Middle frontal gyrus (tissue), 1 donor: ENCODE results near the gene HS6ST3.

ENCODE experiments used
- DNase-seq: peaks from one replicate; pipeline ENCODE4 v3.0.0-alpha.2; 2015; ENCODE audit warnings: low spot score; ENCODE audit errors: extremely low spot score

HS6ST3 gene

DNA sequence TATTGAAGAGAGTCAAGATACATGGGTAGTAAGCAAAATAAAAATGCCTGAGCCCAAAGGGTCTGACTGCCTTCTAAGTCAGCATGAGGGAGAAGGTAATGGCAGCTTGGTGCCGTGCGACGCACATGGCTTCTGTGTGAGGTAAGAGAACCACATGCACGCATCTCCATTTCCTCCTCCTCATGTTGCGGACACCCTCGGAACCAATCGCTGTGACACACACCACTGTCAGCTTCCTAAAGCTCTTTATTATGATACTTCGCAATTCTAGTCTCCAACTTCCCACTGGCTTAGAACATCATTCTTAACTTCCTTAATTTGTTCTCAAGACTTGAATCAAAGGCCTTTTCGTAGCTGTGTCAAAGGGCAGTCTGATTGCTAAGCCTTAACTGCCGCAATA, 734.2 kb downstream of the HS6ST3 start:
- DNase-seq: no peak

- no peak for DNase-seq
Observed at GRCh38 chr13:96825653-96826052, 735.7 kb downstream of the HS6ST3 start.

GRCh38 chr13:96834626-96835025, 744.7 kb downstream of the HS6ST3 start:
- DNase-seq: no peak

DNA sequence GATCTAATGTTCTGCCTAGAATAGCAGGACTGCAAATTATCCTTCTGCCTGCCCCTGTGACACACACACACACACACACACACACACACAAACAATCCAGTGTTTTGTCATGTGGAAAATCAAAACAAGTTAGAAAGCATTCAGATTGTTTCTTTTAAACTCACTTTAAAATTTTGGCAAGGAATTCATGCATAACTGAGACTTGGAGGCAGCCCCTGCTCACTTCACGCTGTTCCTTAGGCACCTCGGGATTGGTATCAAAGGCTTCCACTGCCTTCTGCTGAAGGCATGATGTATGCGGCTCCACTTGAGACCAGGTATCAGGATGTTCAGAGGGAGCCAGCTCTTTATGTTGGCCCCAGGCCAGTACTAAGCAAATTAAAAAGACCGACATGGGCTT, 745.6 kb downstream of the HS6ST3 start:
- no peak for DNase-seq

DNA sequence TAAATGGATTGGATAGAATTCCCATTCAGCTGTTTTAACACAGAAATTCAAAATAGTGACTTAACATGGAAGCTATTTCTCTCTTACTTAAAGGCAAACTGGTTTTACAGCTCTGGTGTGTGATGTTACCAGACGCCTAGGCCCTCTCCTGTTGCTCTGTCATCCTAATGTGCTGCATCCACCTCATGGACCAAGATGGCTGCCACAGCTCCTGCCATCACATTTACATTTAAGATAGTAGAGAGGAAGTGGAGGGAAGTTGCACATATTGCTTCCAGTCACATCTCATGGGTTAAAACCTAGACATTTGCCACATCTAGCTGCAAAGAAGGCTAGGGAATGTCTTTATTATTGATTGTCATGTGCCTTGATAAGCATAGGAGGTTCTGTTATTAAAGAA, 746.8 kb downstream of the HS6ST3 start:
- no peak for DNase-seq

DNA sequence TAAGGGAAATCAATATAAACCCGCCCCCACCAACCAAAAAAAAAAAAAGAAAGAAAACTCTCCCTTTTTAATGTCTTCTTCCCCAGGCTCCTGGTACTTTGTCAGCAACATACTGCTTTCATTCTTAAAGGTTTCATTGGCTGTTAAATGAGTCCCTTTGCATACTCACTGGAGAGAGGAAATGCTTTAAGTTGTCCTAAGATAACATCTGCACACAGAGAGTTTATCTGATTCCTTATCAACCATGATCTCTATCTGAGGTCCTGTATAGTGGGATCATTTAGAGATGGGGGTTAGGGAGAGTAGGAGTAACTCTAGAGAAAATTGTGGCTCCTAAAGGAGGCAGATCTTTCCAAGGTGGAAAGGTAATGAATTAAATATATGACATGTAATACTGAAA, 747.9 kb downstream of the HS6ST3 start:
- no peak for DNase-seq

DNA sequence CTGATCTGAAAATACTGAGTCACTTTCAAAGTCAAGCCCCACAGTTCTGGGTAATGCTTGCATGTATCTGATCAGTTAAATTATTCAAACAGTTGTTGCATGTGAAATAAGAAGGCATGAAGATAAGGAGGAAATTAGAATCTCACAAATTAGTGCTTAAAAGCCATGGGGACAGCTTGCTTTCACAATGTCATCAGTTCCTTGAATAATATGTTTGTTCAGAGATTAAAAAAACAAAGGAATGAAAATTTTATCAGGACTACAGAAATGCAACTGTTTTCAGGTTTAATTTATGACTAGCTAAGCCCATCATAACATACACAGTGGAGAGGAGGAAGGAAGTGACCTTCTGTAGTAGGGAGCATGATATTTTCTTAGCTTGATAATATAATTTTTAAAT, 754.3 kb downstream of the HS6ST3 start:
- DNase-seq: no peak

GRCh38 chr13:96844616-96845015, 754.7 kb downstream of the HS6ST3 start:
- DNase-seq: no peak

DNA sequence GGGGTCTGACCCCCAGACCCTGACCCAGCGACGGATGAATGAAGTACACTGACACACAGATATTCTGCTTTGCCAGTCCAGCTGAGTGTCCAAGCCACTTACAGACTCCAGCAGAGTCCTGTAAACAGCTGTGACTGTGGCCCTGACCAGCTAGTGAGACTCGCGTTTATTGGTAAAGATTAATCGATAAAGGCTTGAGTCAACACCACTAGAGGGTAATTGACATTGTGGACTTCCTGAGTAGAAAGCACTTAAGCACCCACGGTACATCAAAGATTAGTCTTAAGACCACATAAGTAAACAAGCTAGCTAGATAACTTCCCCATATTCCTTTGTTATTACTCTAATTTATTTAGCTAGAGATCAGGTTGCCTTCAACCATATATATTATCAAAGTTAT, 758.4 kb downstream of the HS6ST3 start:
- DNase-seq: no peak

GRCh38 chr13:96849091-96849490, 759.2 kb downstream of the HS6ST3 start:
- no peak for DNase-seq

DNA sequence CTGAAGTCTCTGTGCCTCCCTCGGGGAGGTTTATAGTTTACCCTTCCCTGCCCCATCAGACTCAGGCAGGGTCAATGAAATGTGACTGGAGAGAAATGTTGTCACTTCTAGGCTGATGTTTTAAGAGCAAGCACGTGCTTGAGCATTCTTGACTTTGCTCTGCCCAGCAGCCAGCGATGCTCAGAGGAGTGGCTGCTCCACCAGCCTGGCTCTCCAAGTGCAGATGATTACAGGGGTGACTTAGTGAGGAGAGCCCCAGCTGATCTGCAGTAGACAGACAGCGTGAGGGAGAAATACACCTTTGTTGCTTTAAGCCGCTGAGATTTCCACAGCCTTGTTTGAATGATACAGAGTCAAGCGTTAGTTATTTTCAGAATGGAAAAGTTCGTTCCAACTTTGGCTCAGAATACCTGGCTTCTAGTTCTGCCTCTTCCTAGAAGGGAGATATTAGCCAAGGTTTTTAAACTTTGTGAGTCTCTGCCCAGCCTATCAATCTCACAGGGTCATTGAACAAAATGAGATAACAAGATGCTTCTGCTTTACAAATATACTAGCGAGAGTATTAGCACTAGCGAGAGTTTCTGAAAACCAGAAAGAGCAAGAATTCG, 760.7 kb downstream of the HS6ST3 start:
- DNase-seq: no peak

- no peak for DNase-seq
Observed at GRCh38 chr13:96851856-96852445, 762.0 kb downstream of the HS6ST3 start.

GRCh38 chr13:96858133-96858826, 768.4 kb downstream of the HS6ST3 start:
- DNase-seq: no peak

DNA sequence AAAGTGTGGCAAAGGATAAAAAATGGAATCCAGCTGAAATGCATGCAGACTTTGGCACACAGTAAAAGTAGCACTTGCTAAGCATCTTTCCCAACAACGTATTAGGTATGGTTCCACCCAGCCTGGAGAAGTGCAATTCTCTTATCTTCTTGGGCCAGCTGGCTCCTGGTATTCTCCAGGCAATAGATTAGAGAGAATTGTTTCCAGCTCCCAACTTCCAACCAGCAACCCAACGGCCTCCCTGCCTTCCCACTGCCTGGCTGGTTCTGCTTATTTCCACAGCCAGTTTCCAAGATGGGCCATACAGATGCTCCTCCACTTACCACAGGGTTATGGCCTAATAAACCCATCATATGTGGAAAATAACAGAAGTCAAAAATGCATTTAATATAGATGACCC, 771.0 kb downstream of the HS6ST3 start:
- DNase-seq: no peak

DNA sequence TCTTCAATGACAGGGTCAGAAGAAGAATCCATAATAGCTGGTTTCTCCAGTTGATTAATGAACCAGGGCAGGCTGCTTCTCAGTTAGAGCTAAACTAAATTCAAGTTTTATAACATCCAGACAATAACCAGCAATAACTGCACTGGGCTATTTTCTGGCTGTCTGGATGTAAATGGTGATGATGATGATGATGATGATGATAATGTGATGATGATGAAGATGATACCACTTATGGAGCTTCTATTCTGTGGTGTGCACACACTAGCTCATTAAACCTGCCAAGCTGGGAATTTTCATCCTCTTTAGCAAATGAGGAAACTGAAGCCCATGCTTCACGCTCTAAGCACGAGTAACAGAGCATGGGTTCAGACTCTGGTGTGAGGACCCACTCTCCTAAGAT, 772.2 kb downstream of the HS6ST3 start:
- no peak for DNase-seq

DNA sequence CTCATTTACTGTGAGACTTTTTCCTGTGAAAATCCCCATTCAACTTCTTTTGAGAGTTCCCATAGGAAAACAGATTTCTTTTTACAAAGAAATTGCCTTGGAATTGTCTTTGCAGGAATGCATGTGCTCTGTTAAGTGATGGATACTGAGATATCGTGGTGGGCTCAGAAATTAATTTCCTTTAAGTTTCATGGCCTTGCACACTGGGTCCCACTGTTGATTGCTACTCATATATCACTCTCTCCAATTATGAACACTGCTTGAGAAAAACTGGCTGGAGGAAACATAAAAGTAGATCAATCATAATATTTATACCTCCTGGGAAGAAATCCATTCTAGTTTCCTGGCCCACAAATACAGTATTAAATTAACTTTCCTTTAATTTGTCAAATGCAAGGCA, 773.1 kb downstream of the HS6ST3 start:
- no peak for DNase-seq

GRCh38 chr13:96871469-96871868, 781.6 kb downstream of the HS6ST3 start:
- no peak for DNase-seq

- no peak for DNase-seq
Observed at GRCh38 chr13:96880419-96880818, 790.5 kb downstream of the HS6ST3 start.
